Fibroblast of lung (primary cell): ENCODE measurements around the gene ZSCAN21. TPM values are rescaled to one million over a fixed set of nuclear protein-coding genes. Genes with fewer than 3 reads are reported as not detected.

Experiments used
- DNase-seq, 2 donors: peaks; one replicate each; pipeline versions ENCODE4 v3.0.0 to v3.0.0-alpha.2; 2010; ENCODE audit warnings: low read depth in 2 of 2
- H2AFZ ChIP-seq: 2 replicates; pipeline ENCODE4 v1.5.1; 2012; ENCODE audit warnings: low read length, control low read depth, inconsistent platforms
- H3K27ac ChIP-seq: 2 replicates; pipeline ENCODE4 v1.5.1; 2011; ENCODE audit warnings: low read length, control low read depth; ENCODE audit not compliant: insufficient read depth
- H3K27me3 ChIP-seq: 2 replicates; pipeline ENCODE4 v1.5.1; 2011; ENCODE audit warnings: mild to moderate bottlenecking, low read length; ENCODE audit not compliant: control insufficient read depth, insufficient read depth
- H3K36me3 ChIP-seq: 2 replicates; pipeline ENCODE4 v1.5.1; 2011; ENCODE audit warnings: low read length; ENCODE audit not compliant: control insufficient read depth, insufficient read depth
- H3K4me1 ChIP-seq: 2 replicates; pipeline ENCODE4 v1.5.1; 2011; ENCODE audit warnings: low read length; ENCODE audit not compliant: control insufficient read depth, insufficient read depth; ENCODE audit errors: extremely low read depth
- H3K4me2 ChIP-seq: 2 replicates; pipeline ENCODE4 v1.5.1; 2011; ENCODE audit warnings: low read length, control low read depth; ENCODE audit not compliant: insufficient read depth; ENCODE audit errors: extremely low read depth
- H3K4me3 ChIP-seq, 4 experiments: fragments of 200-600 bp in 1 of 4; sonication (generic) in 1 of 4; replicated peaks in 1 of 4; 2 replicates each; pipeline ENCODE4 v1.5.1; 2011 to 2016; ENCODE audit warnings: low read length in 4 of 4, low read depth in 3 of 4, mild to moderate bottlenecking in 3 of 4, control low read depth in 2 of 4, inconsistent platforms in 1 of 4, mixed read lengths in 1 of 4; ENCODE audit not compliant: insufficient read depth in 1 of 4; ENCODE audit errors: control extremely low read depth in 1 of 4
- H3K79me2 ChIP-seq: 2 replicates; pipeline ENCODE4 v1.5.1; 2012; ENCODE audit warnings: mild to moderate bottlenecking, low read length, inconsistent platforms; ENCODE audit not compliant: control insufficient read depth, insufficient read depth
- H3K9ac ChIP-seq: 2 replicates; pipeline ENCODE4 v1.5.1; 2011; ENCODE audit warnings: mild to moderate bottlenecking, low read length, control low read depth; ENCODE audit not compliant: insufficient read depth
- H3K9me3 ChIP-seq: 2 replicates; pipeline ENCODE4 v1.5.1; 2012; ENCODE audit warnings: low read depth, low read length; ENCODE audit not compliant: control insufficient read depth, insufficient read depth
- H4K20me1 ChIP-seq: 2 replicates; pipeline ENCODE4 v1.5.1; 2011; ENCODE audit warnings: low read length; ENCODE audit not compliant: control insufficient read depth, insufficient read depth; ENCODE audit errors: extremely low read depth
- EZH2 ChIP-seq: IDR thresholded peaks from 2 replicates; pipeline ENCODE4 v1.5.1; 2012; ENCODE audit warnings: low read length, control low read depth, mild to moderate bottlenecking; ENCODE audit errors: missing control alignments
- polyA plus RNA-seq, 2 donors: library from polyadenylated mRNA; depleted of rRNA in 1 of 2; stranded (reverse) in 1 of 2; unstranded in 1 of 2; fragments of >200 nt; gene quantifications; 2 replicates each; pipeline ENCODE4 v1.2.1, GENCODE V29; 2011 to 2012; ENCODE audit warnings: missing spikeins in 1 of 2
- total RNA-seq: library from RNA; depleted of rRNA; stranded (reverse); fragments of >200 nt; gene quantifications from 2 replicates; pipeline ENCODE4 v1.2.1, GENCODE V29; 2014
- TF ChIP-seq, protein P1 (sequence below), 2 donors: IDR thresholded peaks in 1 of 2; conservative IDR thresholded peaks in 1 of 2; 1 replicate in 1 of 2; 2 replicates in 1 of 2; pipeline ENCODE4 v1.5.1; 2011 to 2012; ENCODE audit warnings: low read length in 2 of 2, control low read depth in 1 of 2, inconsistent platforms in 1 of 2, low read depth in 1 of 2, mild to moderate bottlenecking in 1 of 2

The ZSCAN21 gene
- total and polyA plus RNA-seq, 2 donors (not counting 1 experiment from before 2014, with no cell fraction given) = 11.1 to 11.3 TPM

GRCh38 chr7:100063376-100063775 lies 13.8 kb downstream of the ZSCAN21 start:
- Histone ChIP-seq H3K4me3 (no peak overlapping the region), H3K4me2 (no peak overlapping the region), H3K4me1 (peaks cover 6% of the 10 kb centered on the region), H3K36me3 (peaks cover 6% of the 10 kb centered on the region), H3K27ac (no peak overlapping the region), H3K27me3 (no peaks in the 10 kb centered on the region), H3K9ac (no peak overlapping the region), H2AFZ (no peak overlapping the region), H3K79me2 (no peaks in the 10 kb centered on the region), H4K20me1 (no peaks in the 10 kb centered on the region), H3K9me3 (no peaks in the 10 kb centered on the region)
- DNase-seq = no peak
- TF ChIP-seq, protein P1, sequence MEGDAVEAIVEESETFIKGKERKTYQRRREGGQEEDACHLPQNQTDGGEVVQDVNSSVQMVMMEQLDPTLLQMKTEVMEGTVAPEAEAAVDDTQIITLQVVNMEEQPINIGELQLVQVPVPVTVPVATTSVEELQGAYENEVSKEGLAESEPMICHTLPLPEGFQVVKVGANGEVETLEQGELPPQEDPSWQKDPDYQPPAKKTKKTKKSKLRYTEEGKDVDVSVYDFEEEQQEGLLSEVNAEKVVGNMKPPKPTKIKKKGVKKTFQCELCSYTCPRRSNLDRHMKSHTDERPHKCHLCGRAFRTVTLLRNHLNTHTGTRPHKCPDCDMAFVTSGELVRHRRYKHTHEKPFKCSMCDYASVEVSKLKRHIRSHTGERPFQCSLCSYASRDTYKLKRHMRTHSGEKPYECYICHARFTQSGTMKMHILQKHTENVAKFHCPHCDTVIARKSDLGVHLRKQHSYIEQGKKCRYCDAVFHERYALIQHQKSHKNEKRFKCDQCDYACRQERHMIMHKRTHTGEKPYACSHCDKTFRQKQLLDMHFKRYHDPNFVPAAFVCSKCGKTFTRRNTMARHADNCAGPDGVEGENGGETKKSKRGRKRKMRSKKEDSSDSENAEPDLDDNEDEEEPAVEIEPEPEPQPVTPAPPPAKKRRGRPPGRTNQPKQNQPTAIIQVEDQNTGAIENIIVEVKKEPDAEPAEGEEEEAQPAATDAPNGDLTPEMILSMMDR (conservative IDR thresholded peaks at IDR 0.05 in 1 of 2, IDR thresholded peaks at IDR 0.05 in 1 of 2; ENCODE audit: low read depth in 1 of 2, low read length in 2 of 2) = no peak
- no peak for TF ChIP-seq EZH2

- no peak for TF ChIP-seq EZH2
- TF ChIP-seq, protein P1 (conservative IDR thresholded peaks at IDR 0.05 in 1 of 2, IDR thresholded peaks at IDR 0.05 in 1 of 2; ENCODE audit: low read depth in 1 of 2, low read length in 2 of 2) = no peak
- Histone ChIP-seq H3K9ac (no peak overlapping the region), H3K36me3 (peaks cover 6% of the 10 kb centered on the region)
Measured at GRCh38 chr7:100064162-100064561, 14.6 kb downstream of the ZSCAN21 start.

GRCh38 chr7:100065452-100066186 lies 16.0 kb downstream of the ZSCAN21 start:
- H3K4me2 ChIP-seq = peak overlapping the region; percentile 21
- DNase-seq = peak; percentile 66 to 91

More at GRCh38 chr7:100064162-100064561, 14.6 kb downstream of the ZSCAN21 start:
- Histone ChIP-seq H3K4me3 (no peak overlapping the region), H4K20me1 (no peaks in the 10 kb centered on the region), H3K27ac (no peak overlapping the region), H3K4me1 (peaks cover 6% of the 10 kb centered on the region), H3K27me3 (no peaks in the 10 kb centered on the region), H3K79me2 (no peaks in the 10 kb centered on the region), H3K4me2 (no peak overlapping the region), H2AFZ (no peak overlapping the region), H3K9me3 (no peaks in the 10 kb centered on the region)
- DNase-seq = no peak

More at GRCh38 chr7:100065452-100066186, 16.0 kb downstream of the ZSCAN21 start:
- Histone ChIP-seq H3K9ac (no peak overlapping the region), H3K4me1 (peaks cover 6% of the 10 kb centered on the region), H4K20me1 (no peaks in the 10 kb centered on the region), H3K4me3 (no peak overlapping the region), H3K27ac (peak overlapping the region; percentile 32), H3K27me3 (no peaks in the 10 kb centered on the region), H3K9me3 (no peaks in the 10 kb centered on the region), H3K36me3 (peaks cover 9% of the 10 kb centered on the region), H3K79me2 (no peaks in the 10 kb centered on the region), H2AFZ (no peak overlapping the region)
- TF ChIP-seq, protein P1 (conservative IDR thresholded peaks at IDR 0.05 in 1 of 2, IDR thresholded peaks at IDR 0.05 in 1 of 2; ENCODE audit: low read depth in 1 of 2, low read length in 2 of 2) = no peak
- no peak for TF ChIP-seq EZH2
